ENCODE measurements around the gene GOLT1B.
A peak's percentile ranks its signal among the peaks of the same experiment; 100 is the strongest.

Gene GOLT1B

DNA sequence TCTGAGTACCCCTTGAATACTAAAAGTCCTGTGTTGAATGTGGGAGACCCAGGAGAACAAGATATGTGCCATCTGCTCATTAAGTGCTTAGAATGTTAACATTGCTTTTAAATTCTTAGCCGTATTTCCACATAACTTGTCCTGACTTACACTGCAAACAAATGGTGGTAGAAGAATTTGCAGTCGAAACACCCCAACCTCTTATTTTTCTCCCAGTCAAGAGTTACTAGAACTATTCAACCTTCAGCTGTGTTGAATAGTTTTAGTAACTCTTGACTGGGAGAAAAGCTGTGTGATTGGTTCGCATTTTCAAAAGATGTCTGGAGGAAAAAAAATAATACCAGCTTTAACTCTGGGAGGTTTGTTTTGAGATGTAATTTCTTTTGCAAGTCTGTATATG is 16.9 kb downstream of the GOLT1B start:
- POLR2A ChIA-PET = no interaction called here
- Histone ChIP-seq H3K4me3 (ENCODE audit: control insufficient read depth in 1 of 7, extremely low read depth in 1 of 7, insufficient read depth in 4 of 7, low read depth in 2 of 7, low read length in 6 of 7) (no peak overlapping the region), H3K27ac (ENCODE audit: insufficient read depth in 1 of 2, low read depth in 1 of 2, low read length in 2 of 2, poor library complexity in 1 of 2, severe bottlenecking in 2 of 2) (no peak overlapping the region), H3K36me3 (ENCODE audit: control insufficient read depth in 4 of 4, insufficient read depth in 4 of 4, low read length in 3 of 4) (peaks cover 9 to 21% (median 15%) of the 10 kb centered on the region in 4 experiments), H3K9me3 (ENCODE audit: control extremely low read depth in 1 of 5, control insufficient read depth in 4 of 5, insufficient read depth in 2 of 5, low read depth in 1 of 5, low read length in 4 of 5) (no peaks in the 10 kb centered on the region), H3K27me3 (replicated peaks in 2 of 5; ENCODE audit: control insufficient read depth in 4 of 5, insufficient read depth in 5 of 5, low read length in 4 of 5) (no peaks in the 10 kb centered on the region), H3K4me1 (ENCODE audit: control extremely low read depth in 1 of 4, control insufficient read depth in 4 of 4, insufficient read depth in 4 of 4, low read length in 3 of 4) (no peaks in the 10 kb centered on the region)
- DNase-seq = no peak
- 100% methylated on average over 1 of the region's 3 CpGs for WGBS (ENCODE audit: insufficient coverage)
- CTCF ChIA-PET = interaction anchor here (0.8 kb wide), 1 partner anchor 158 kb away, joined by 3 read pairs; no protein-coding TSS in a partner anchor

DNA sequence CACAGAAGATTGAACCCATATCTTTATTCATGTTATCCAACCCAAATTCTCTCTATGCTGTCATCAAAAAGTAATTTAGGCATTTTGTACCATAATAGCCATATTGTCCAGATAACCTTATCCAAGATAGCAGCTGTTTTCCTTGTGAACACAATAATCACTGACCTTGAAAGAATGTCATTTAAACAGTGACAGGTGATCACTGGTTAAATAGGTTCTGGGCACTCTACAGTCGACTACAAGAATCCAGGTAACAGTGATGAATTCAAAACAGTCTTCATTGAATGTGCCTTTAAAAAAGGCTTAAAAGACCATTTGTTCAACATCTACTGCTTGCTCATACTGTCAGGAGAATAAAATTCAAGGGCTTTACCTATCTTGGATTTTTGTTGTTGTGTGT is 20.0 kb downstream of the GOLT1B start:
- no peak overlapping the region for H3K27ac ChIP-seq (ENCODE audit: insufficient read depth in 1 of 2, low read depth in 1 of 2, low read length in 2 of 2, poor library complexity in 1 of 2, severe bottlenecking in 2 of 2)
- WGBS (ENCODE audit: insufficient coverage) = 86% methylated on average over 1 of the region's 1 CpG
- CTCF ChIA-PET = interaction anchor here (0.9 to 2.8 kb wide), 2 partner anchors 11 to 84 kb away, joined by 3 to 6 read pairs; partner anchors contain the start of gene PYROXD1
- H3K4me3 ChIP-seq (ENCODE audit: control insufficient read depth in 1 of 7, extremely low read depth in 1 of 7, insufficient read depth in 4 of 7, low read depth in 2 of 7, low read length in 6 of 7) = no peak overlapping the region
- no peak for DNase-seq
- H3K4me1 ChIP-seq (ENCODE audit: control extremely low read depth in 1 of 4, control insufficient read depth in 4 of 4, insufficient read depth in 4 of 4, low read length in 3 of 4) = no peaks in the 10 kb centered on the region
- peaks cover 0 to 5% (median 2%) of the 10 kb centered on the region in 5 experiments for H3K27me3 ChIP-seq (replicated peaks in 2 of 5; ENCODE audit: control insufficient read depth in 4 of 5, insufficient read depth in 5 of 5, low read length in 4 of 5)
- H3K36me3 ChIP-seq (ENCODE audit: control insufficient read depth in 4 of 4, insufficient read depth in 4 of 4, low read length in 3 of 4) = peaks cover 0 to 4% (median 1%) of the 10 kb centered on the region in 4 experiments
- POLR2A ChIA-PET = no interaction called here
- H3K9me3 ChIP-seq (ENCODE audit: control extremely low read depth in 1 of 5, control insufficient read depth in 4 of 5, insufficient read depth in 2 of 5, low read depth in 1 of 5, low read length in 4 of 5) = peaks cover 0 to 2% (median 0%) of the 10 kb centered on the region in 5 experiments

DNA sequence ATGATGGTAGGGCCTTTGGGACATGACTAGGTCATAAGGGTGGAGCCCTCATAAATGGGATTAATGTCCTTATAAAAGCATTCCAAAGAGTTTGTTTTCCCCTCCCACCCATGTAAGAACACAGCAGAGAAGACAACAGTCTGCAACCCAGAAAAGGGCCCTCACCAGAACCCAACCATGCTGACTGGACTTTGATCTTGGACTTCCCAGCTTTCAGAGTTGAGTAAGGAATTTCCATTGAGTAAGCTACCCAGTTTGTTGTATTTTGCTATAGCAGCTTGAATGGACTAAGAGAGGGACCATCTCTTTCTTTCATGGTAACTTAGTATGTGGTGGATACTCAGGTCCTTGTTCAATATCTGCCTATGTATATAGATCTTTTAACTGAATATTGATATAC is 21.6 kb downstream of the GOLT1B start:
- Histone ChIP-seq H3K9me3 (ENCODE audit: control extremely low read depth in 1 of 5, control insufficient read depth in 4 of 5, insufficient read depth in 2 of 5, low read depth in 1 of 5, low read length in 4 of 5) (peaks cover 0 to 2% (median 0%) of the 10 kb centered on the region in 5 experiments), H3K27me3 (replicated peaks in 2 of 5; ENCODE audit: control insufficient read depth in 4 of 5, insufficient read depth in 5 of 5, low read length in 4 of 5) (peaks cover 3 to 19% (median 5%) of the 10 kb centered on the region in 5 experiments), H3K4me3 (ENCODE audit: control insufficient read depth in 1 of 7, extremely low read depth in 1 of 7, insufficient read depth in 4 of 7, low read depth in 2 of 7, low read length in 6 of 7) (no peak overlapping the region), H3K4me1 (ENCODE audit: control extremely low read depth in 1 of 4, control insufficient read depth in 4 of 4, insufficient read depth in 4 of 4, low read length in 3 of 4) (peaks cover 0 to 11% (median 8%) of the 10 kb centered on the region in 4 experiments), H3K27ac (ENCODE audit: insufficient read depth in 1 of 2, low read depth in 1 of 2, low read length in 2 of 2, poor library complexity in 1 of 2, severe bottlenecking in 2 of 2) (no peak overlapping the region), H3K36me3 (ENCODE audit: control insufficient read depth in 4 of 4, insufficient read depth in 4 of 4, low read length in 3 of 4) (peaks cover 0 to 4% (median 0%) of the 10 kb centered on the region in 4 experiments)
- POLR2A ChIA-PET = no interaction called here
- CTCF ChIA-PET = no interaction called here
- DNase-seq = no peak

DNA sequence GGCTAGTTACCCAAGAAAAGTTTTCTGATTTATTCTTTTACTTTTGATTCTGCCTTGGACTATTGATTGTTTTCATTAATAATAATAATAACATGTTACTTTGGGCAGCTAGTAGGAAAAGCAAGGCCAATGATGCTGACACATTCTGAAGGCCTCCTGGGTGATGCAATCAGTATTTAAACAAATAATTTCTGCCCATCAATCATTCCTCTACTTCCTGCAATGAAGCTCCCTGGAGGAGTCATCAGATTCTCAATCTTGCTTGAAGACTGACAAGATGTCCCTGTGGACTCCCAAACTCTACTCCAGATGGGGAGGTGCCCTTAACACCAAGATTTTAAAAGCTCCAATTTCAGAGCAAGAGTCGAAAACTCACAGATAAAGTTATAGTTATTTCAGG is 24.5 kb downstream of the GOLT1B start, which contains the start of gene SPX:
Gene SPX, plus strand, starts transcription at position 244 of the 400 bp plus-strand sequence. CDS start 177 bp downstream, outside the sequence.
- no peak within 1 kb of the TSS for H3K27ac ChIP-seq (ENCODE audit: insufficient read depth in 1 of 2, low read depth in 1 of 2, low read length in 2 of 2, poor library complexity in 1 of 2, severe bottlenecking in 2 of 2)
- H3K36me3 ChIP-seq (ENCODE audit: control insufficient read depth in 4 of 4, insufficient read depth in 4 of 4, low read length in 3 of 4) = no peaks in the 10 kb centered on the region
- peak within 1 kb of the TSS in 4 of 7 experiments; percentile 69 to 85 (median 81) for H3K4me3 ChIP-seq (ENCODE audit: control insufficient read depth in 1 of 7, extremely low read depth in 1 of 7, insufficient read depth in 4 of 7, low read depth in 2 of 7, low read length in 6 of 7)
- peaks cover 5 to 25% (median 18%) of the 10 kb centered on the region in 5 experiments for H3K27me3 ChIP-seq (replicated peaks in 2 of 5; ENCODE audit: control insufficient read depth in 4 of 5, insufficient read depth in 5 of 5, low read length in 4 of 5)
- POLR2A ChIA-PET = no interaction called here
- CTCF ChIA-PET = interaction anchor here (1.0 to 1.1 kb wide), 2 partner anchors 161 to 934 kb away, joined by 3 read pairs; no protein-coding TSS in a partner anchor
- peak in 1 of 3 donors; percentile 2 for DNase-seq
- H3K4me1 ChIP-seq (ENCODE audit: control extremely low read depth in 1 of 4, control insufficient read depth in 4 of 4, insufficient read depth in 4 of 4, low read length in 3 of 4) = peaks cover 0 to 12% (median 8%) of the 10 kb centered on the region in 4 experiments
- WGBS (ENCODE audit: insufficient coverage) = no CpG with 5 or more reads among the region's 1 CpG
- peaks cover 0 to 2% (median 0%) of the 10 kb centered on the region in 5 experiments for H3K9me3 ChIP-seq (ENCODE audit: control extremely low read depth in 1 of 5, control insufficient read depth in 4 of 5, insufficient read depth in 2 of 5, low read depth in 1 of 5, low read length in 4 of 5)

DNA sequence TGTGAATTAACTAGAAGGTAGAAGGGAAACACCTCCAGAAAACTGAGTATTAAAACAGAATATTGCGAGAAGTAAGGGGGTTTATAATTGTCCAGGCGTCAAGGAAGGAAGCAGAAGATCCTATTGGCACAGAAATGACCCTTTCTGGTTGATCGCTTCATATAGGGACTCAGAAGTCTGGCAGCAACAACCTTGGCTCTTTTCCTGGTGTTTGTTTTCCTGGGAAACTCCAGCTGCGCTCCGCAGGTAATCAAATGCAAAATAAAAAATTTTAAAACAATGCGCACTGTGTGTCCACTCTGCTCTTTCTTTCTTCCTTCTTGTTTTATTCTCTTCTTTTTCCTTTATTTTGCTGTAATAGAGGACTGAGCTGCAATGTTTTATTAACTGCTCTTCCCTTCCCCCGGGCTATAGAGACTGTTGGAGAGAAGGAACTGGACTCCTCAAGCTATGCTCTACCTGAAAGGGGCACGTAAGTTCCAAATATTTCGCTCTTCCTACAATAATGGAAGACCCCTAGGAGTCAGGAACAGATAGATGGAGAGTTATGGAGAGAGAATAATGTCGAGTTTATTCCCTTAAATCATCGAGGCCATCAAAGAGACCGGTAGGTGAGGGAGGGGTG is 25.2 kb downstream of the GOLT1B start:
- H3K4me1 ChIP-seq (ENCODE audit: control extremely low read depth in 1 of 4, control insufficient read depth in 4 of 4, insufficient read depth in 4 of 4, low read length in 3 of 4) = peaks cover 0 to 12% (median 8%) of the 10 kb centered on the region in 4 experiments
- DNase-seq = no peak
- 38% methylated on average over 3 of the region's 12 CpGs for WGBS (ENCODE audit: insufficient coverage)
- peak overlapping the region in 6 of 7 experiments; percentile 44 to 85 (median 73) for H3K4me3 ChIP-seq (ENCODE audit: control insufficient read depth in 1 of 7, extremely low read depth in 1 of 7, insufficient read depth in 4 of 7, low read depth in 2 of 7, low read length in 6 of 7)
- peaks cover 0 to 2% (median 0%) of the 10 kb centered on the region in 5 experiments for H3K9me3 ChIP-seq (ENCODE audit: control extremely low read depth in 1 of 5, control insufficient read depth in 4 of 5, insufficient read depth in 2 of 5, low read depth in 1 of 5, low read length in 4 of 5)
- ChIA-PET POLR2A (interaction anchor here (1.6 kb wide), 1 partner anchor 25 kb away, joined by 5 read pairs; the partner anchor contains the start of genes GOLT1B and RECQL), CTCF (interaction anchor here (1.0 to 1.6 kb wide), 4 partner anchors 14 to 933 kb away, joined by 3 to 4 read pairs (median 3); no protein-coding TSS in a partner anchor)
- peaks cover 5 to 25% (median 21%) of the 10 kb centered on the region in 5 experiments for H3K27me3 ChIP-seq (replicated peaks in 2 of 5; ENCODE audit: control insufficient read depth in 4 of 5, insufficient read depth in 5 of 5, low read length in 4 of 5)
- no peak overlapping the region for H3K27ac ChIP-seq (ENCODE audit: insufficient read depth in 1 of 2, low read depth in 1 of 2, low read length in 2 of 2, poor library complexity in 1 of 2, severe bottlenecking in 2 of 2)
- H3K36me3 ChIP-seq (ENCODE audit: control insufficient read depth in 4 of 4, insufficient read depth in 4 of 4, low read length in 3 of 4) = no peaks in the 10 kb centered on the region

DNA sequence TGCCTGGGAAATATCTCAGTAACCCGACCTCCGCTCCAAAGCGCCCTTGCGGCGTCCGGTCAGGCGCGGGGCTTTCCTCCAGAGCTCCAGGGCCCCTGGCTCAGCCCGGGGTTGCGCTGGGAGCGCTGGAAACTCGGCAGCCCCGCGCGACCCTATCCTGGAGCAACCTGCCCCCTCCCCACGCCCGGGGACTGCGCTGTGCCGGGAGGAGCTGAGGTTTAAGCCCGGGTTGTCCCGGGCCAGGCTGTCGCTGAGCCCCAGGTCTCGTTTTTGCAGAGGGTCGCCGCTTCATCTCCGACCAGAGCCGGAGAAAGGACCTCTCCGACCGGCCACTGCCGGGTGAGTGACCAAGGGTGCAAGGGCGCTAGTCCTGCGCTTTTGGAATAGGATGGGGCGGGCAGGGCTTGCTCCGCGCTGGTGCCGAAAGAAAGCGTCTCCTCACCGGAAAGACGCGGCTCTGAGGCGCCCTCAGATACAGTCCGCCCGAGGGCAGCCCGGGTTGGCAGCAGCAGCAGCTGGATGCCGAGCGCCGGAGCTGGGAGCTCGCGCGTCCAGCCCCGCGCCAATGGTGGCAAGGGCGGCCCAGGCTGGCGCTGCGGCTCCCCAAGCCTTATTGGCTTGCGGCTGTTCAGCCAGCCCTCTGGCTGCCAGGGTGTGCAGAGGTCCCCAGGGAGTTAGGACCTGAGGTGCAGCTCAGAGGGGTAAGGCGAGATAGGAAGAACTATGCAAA is 26.0 kb downstream of the GOLT1B start:
- no peaks in the 10 kb centered on the region for H3K36me3 ChIP-seq (ENCODE audit: control insufficient read depth in 4 of 4, insufficient read depth in 4 of 4, low read length in 3 of 4)
- peak overlapping the region; percentile 44 to 85 (median 69) for H3K4me3 ChIP-seq (ENCODE audit: control insufficient read depth in 1 of 7, extremely low read depth in 1 of 7, insufficient read depth in 4 of 7, low read depth in 2 of 7, low read length in 6 of 7)
- H3K9me3 ChIP-seq (ENCODE audit: control extremely low read depth in 1 of 5, control insufficient read depth in 4 of 5, insufficient read depth in 2 of 5, low read depth in 1 of 5, low read length in 4 of 5) = peaks cover 0 to 2% (median 0%) of the 10 kb centered on the region in 5 experiments
- ChIA-PET CTCF (interaction anchor here (1.3 to 1.6 kb wide), 2 partner anchors 15 to 22 kb away, joined by 3 to 4 read pairs; no protein-coding TSS in a partner anchor), POLR2A (interaction anchor here (1.6 kb wide), 1 partner anchor 26 kb away, joined by 5 read pairs; the partner anchor contains the start of genes GOLT1B and RECQL)
- H3K27ac ChIP-seq (ENCODE audit: insufficient read depth in 1 of 2, low read depth in 1 of 2, low read length in 2 of 2, poor library complexity in 1 of 2, severe bottlenecking in 2 of 2) = no peak overlapping the region
- peaks cover 5 to 25% (median 22%) of the 10 kb centered on the region in 5 experiments for H3K27me3 ChIP-seq (replicated peaks in 2 of 5; ENCODE audit: control insufficient read depth in 4 of 5, insufficient read depth in 5 of 5, low read length in 4 of 5)
- peak; percentile 50 to 76 (median 64) for DNase-seq
- peaks cover 0 to 12% (median 8%) of the 10 kb centered on the region in 4 experiments for H3K4me1 ChIP-seq (ENCODE audit: control extremely low read depth in 1 of 4, control insufficient read depth in 4 of 4, insufficient read depth in 4 of 4, low read length in 3 of 4)
- WGBS (ENCODE audit: insufficient coverage) = 0% methylated on average over 54 of the region's 57 CpGs
